HAP-1 (cell line): ENCODE data around the gene ZEB1.
A peak's percentile ranks its signal among the peaks of the same experiment; 100 is the strongest.
"Not testable (repeated sequence)": the region's sequence is repeated elsewhere in the genome, so short reads cannot be mapped to it uniquely, and the experiment has no call there.

Experiments
- DNase-seq, 2 experiments: peaks; one replicate each; pipeline ENCODE4 v3.0.0-alpha.2; 2016 to 2020; ENCODE audit warnings: low spot score in 2 of 2
- H3K27me3 ChIP-seq: fragments of 250-450 bp; sonication (Bioruptor Pico); 2 replicates; pipeline ENCODE4 v1.5.1; 2020; ENCODE audit warnings: low read depth, mild to moderate bottlenecking, moderate library complexity
- H3K36me3 ChIP-seq: fragments of 250-450 bp; sonication (Bioruptor Pico); replicated peaks from 2 replicates; pipeline ENCODE4 v1.5.1; 2020; ENCODE audit warnings: mild to moderate bottlenecking
- H3K4me1 ChIP-seq: fragments of 250-450 bp; sonication (Bioruptor Pico); 2 replicates; pipeline ENCODE4 v1.5.1; 2020; ENCODE audit warnings: mild to moderate bottlenecking
- H3K4me3 ChIP-seq: fragments of 250-450 bp; sonication (Bioruptor Pico); 2 replicates; pipeline ENCODE4 v1.5.1; 2020; ENCODE audit warnings: mild to moderate bottlenecking, moderate library complexity
- H3K9me3 ChIP-seq: fragments of 250-450 bp; sonication (Bioruptor Pico); 2 replicates; pipeline ENCODE4 v1.5.1; 2020; ENCODE audit warnings: mild to moderate bottlenecking, moderate library complexity
- in situ Hi-C: fragments of 300-500 bp; cut with MboI; formaldehyde crosslinking; loops from 3 replicates; pipeline ENCODE4 v1.14.3; 2020; ENCODE audit warnings: low sequenced_read_pairs, inconsistent platforms, mixed read lengths

ZEB1 gene

GRCh38 chr10:31428499-31428898, 109.5 kb downstream of the ZEB1 start:
- H3K4me3 ChIP-seq, H3K27me3 ChIP-seq, H3K36me3 ChIP-seq, in situ Hi-C loops, DNase-seq, H3K9me3 ChIP-seq: not testable (repeated sequence)
- peaks cover 12% of the 10 kb centered on the region for H3K4me1 ChIP-seq

DNA sequence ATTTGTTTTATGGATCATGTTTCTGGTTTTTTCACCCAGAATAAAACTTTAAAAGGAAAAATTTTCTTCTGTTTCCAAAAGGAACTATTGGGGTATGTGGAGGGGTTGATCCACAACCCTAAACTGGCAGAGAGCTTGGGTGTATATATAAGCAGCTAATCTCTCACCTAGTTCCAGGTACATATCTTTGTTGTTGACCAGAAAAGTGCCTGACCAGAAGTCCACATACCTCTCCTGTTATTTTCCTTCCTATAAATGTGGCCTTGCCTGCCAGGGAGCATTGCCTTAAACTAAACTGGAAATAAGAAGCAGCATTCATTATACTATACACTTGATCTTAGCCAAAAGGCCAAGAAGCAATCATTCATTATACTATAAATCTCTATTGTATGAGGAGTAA, 112.0 kb downstream of the ZEB1 start:
- H3K9me3 ChIP-seq: no peaks in the 10 kb centered on the region
- H3K4me3 ChIP-seq: no peak overlapping the region
- no peaks in the 10 kb centered on the region for H3K36me3 ChIP-seq
- no peak for DNase-seq
- no peaks in the 10 kb centered on the region for H3K27me3 ChIP-seq
- in situ Hi-C loops: no loop called here
- no peaks in the 10 kb centered on the region for H3K4me1 ChIP-seq

GRCh38 chr10:31437959-31438358, 118.9 kb downstream of the ZEB1 start:
- H3K4me1 ChIP-seq: no peaks in the 10 kb centered on the region
- no peaks in the 10 kb centered on the region for H3K9me3 ChIP-seq
- in situ Hi-C loops: no loop called here

GRCh38 chr10:31451766-31452165, 132.8 kb downstream of the ZEB1 start:
- no peaks in the 10 kb centered on the region for H3K27me3 ChIP-seq
- no peaks in the 10 kb centered on the region for H3K4me1 ChIP-seq
- no peak overlapping the region for H3K4me3 ChIP-seq
- H3K9me3 ChIP-seq: no peaks in the 10 kb centered on the region
- no peak for DNase-seq
- in situ Hi-C loops: no loop called here
- no peaks in the 10 kb centered on the region for H3K36me3 ChIP-seq

More at GRCh38 chr10:31437959-31438358, 118.9 kb downstream of the ZEB1 start:
- Histone ChIP-seq H3K36me3 (no peaks in the 10 kb centered on the region), H3K27me3 (no peaks in the 10 kb centered on the region), H3K4me3 (no peak overlapping the region)
- DNase-seq: no peak

DNA sequence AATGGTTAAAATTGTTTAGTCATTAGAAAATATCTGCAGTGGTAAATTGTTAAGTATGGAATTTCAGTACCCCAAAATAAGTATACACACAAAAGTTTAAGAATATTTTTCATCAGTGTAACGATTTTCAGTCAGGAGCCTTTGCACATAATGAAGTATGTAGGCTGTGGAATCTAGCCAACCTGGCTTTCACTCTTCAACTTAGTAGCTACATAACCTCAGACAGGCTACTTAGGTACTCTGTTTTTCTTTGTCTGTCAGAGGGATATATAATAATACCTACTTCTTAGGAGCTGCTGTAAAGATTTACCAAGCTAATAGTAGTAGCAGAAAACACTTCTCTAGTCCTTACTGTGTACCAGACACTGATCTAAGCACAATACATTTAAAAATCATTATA, 137.5 kb downstream of the ZEB1 start:
- H3K9me3 ChIP-seq: no peaks in the 10 kb centered on the region
- H3K36me3 ChIP-seq: no peaks in the 10 kb centered on the region
- no peak overlapping the region for H3K4me3 ChIP-seq
- in situ Hi-C loops: no loop called here
- no peaks in the 10 kb centered on the region for H3K4me1 ChIP-seq
- DNase-seq: no peak
- H3K27me3 ChIP-seq: no peaks in the 10 kb centered on the region

GRCh38 chr10:31457858-31458257, 138.8 kb downstream of the ZEB1 start:
- Histone ChIP-seq H3K4me1 (no peaks in the 10 kb centered on the region), H3K27me3 (no peaks in the 10 kb centered on the region), H3K36me3 (no peaks in the 10 kb centered on the region), H3K9me3 (no peaks in the 10 kb centered on the region), H3K4me3 (no peak overlapping the region)
- DNase-seq: no peak
- in situ Hi-C loops: no loop called here

DNA sequence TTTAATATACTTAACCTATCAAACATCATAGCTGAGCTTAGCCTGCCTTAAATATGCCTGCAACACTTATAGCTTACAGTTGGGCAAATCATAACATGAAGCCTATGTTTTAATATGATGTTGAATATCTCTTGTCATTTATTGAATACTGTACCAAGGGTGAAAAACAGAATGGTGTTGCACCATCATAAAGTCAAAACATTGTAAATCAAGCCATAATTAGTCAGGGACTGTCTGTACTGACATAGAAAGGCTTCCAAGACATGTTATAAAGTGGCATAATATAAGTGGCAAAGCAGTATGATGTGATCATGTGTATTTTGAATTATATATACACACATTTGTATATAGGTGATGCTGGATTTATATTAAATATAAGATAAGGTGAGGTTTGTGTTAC, 140.0 kb downstream of the ZEB1 start:
- H3K4me1 ChIP-seq: no peaks in the 10 kb centered on the region
- no peak overlapping the region for H3K4me3 ChIP-seq
- peaks cover 2% of the 10 kb centered on the region for H3K36me3 ChIP-seq
- DNase-seq: no peak
- in situ Hi-C loops: no loop called here
- H3K9me3 ChIP-seq: no peaks in the 10 kb centered on the region
- H3K27me3 ChIP-seq: no peaks in the 10 kb centered on the region

- H3K27me3 ChIP-seq: no peaks in the 10 kb centered on the region
- H3K4me3 ChIP-seq: no peak overlapping the region
- in situ Hi-C loops: no loop called here
- no peaks in the 10 kb centered on the region for H3K9me3 ChIP-seq
- H3K36me3 ChIP-seq: peaks cover 2% of the 10 kb centered on the region
- no peaks in the 10 kb centered on the region for H3K4me1 ChIP-seq
- DNase-seq: no peak
Measured at GRCh38 chr10:31460242-31460641, 141.2 kb downstream of the ZEB1 start.

DNA sequence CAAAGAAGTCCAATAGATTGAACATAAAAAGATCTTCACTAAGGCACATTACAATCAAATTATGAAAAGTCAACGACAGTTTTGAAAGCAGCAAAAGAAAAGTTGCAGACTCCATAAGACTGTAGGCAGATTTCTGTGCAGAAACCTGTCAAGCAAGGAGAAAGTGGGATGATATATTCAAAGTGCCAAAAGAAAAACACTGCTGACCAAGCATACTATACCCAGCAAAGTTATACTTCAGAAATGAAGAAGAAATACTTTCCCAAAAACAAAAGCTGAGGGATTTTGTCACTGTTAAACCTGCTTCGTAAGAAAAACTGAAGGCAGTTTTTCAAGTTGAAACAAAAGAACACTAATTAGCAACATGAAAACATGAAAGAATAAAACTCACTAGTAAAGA, 145.5 kb downstream of the ZEB1 start:
- Histone ChIP-seq H3K9me3 (no peaks in the 10 kb centered on the region), H3K4me1 (no peaks in the 10 kb centered on the region), H3K27me3 (no peaks in the 10 kb centered on the region), H3K4me3 (no peak overlapping the region), H3K36me3 (peaks cover 2% of the 10 kb centered on the region)
- in situ Hi-C loops: no loop called here
- DNase-seq: no peak

DNA sequence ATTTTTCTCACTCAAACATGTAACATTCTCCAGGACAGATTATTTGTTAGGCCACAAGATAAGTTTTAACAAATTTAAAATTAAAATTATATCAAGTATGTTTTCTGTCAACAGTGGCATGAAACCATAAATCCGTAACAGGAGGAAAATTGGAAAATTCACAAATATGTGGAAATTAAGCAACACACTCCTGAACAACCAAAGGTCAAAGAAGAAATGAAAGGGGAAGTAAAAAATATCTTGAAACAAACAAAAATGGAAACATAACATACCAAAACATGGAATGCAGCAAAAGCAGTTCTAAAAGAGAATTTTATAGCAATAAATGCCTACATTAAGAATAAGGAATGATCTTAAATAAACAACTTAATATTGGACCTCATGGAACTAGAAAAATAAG, 147.3 kb downstream of the ZEB1 start:
- in situ Hi-C loops: no loop called here
- Histone ChIP-seq H3K4me1 (no peaks in the 10 kb centered on the region), H3K36me3 (peaks cover 2% of the 10 kb centered on the region), H3K9me3 (no peaks in the 10 kb centered on the region), H3K27me3 (no peaks in the 10 kb centered on the region), H3K4me3 (no peak overlapping the region)
- no peak for DNase-seq

DNA sequence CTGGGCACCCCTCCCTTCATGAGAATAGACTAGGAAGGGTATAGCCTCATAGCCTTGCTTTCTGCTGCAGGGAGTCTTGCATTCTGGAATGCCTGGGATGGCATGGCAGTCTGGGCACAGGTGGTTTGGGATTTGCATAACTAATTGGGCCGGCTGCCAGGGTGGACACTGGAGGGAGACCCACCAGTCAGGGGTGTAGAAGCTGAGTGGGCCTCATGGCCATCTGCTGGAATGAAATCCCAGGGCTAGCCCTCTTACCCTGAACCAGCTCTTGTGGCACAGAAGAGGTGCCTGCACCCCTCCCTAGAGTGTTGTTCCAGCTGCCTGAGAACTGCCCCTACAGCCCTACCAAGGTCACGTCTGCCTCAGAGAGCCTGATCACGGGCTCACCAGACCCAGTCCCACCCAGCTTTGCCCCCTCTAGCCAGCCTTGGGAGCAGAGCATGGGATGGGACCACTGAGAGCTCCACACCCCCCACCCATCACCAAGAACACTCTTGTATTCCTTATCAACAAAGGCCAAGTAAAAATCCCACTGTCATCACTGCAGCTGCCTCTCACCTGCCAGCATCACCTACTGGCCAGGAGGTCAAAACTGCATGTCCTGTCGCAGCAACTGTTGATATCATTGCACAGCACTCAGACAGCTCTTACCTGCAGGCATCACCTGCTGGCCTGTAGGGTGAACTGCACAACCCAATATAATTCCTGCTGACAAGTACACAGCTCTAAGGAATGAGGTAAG, 148.9 kb downstream of the ZEB1 start:
- Histone ChIP-seq H3K36me3 (peaks cover 2% of the 10 kb centered on the region), H3K27me3 (no peaks in the 10 kb centered on the region), H3K4me3 (no peak overlapping the region), H3K9me3 (no peaks in the 10 kb centered on the region), H3K4me1 (no peaks in the 10 kb centered on the region)
- in situ Hi-C loops: no loop called here
- DNase-seq: peak in 1 of 2 experiments; percentile 17

DNA sequence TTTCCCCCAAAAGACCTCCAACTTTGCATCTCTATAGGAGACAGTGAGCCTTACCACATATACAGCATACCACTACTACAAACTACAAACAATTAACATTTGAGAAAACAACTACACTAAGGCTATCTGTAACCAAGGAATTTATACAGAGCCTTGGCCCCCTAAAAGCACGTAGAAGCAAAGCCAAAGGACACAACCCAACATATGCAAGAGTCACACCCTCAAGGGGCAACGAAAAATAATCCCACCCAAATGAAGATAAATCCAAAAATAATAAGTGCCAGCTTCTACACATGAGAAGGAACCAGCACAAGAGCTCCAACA, 149.5 kb downstream of the ZEB1 start:
- Histone ChIP-seq H3K36me3 (peaks cover 1% of the 10 kb centered on the region), H3K4me1 (no peaks in the 10 kb centered on the region), H3K9me3 (no peaks in the 10 kb centered on the region), H3K27me3 (no peaks in the 10 kb centered on the region), H3K4me3 (no peak overlapping the region)
- no peak for DNase-seq
- in situ Hi-C loops: no loop called here

- in situ Hi-C loops: no loop called here
- DNase-seq: no peak
- no peaks in the 10 kb centered on the region for H3K36me3 ChIP-seq
- no peaks in the 10 kb centered on the region for H3K4me1 ChIP-seq
- H3K4me3 ChIP-seq: no peak overlapping the region
- H3K27me3 ChIP-seq: no peaks in the 10 kb centered on the region
- H3K9me3 ChIP-seq: peaks cover 4% of the 10 kb centered on the region; the same call in 1 of the 2 replicates
Measured at GRCh38 chr10:31475519-31475918, 156.5 kb downstream of the ZEB1 start.

DNA sequence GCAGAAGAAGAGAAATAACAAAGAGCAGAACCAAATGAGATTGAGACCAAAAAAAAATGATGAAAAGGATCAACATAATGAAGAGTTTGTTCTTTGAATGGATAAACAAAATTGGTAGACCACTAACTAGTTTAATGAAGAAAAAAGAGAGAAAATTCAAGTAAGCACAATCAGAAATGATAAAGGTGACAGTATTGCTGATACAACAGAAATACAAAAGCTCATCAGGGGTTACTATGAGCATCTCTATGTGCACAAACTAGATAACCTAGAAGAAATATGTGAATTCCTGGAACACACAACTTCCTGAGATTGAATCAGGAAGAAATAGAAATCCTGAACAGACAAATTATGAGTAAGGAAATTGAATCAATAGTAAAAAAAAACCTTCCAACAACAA, 157.1 kb downstream of the ZEB1 start:
- in situ Hi-C loops: no loop called here
- H3K4me1 ChIP-seq: no peaks in the 10 kb centered on the region
- H3K36me3 ChIP-seq: no peaks in the 10 kb centered on the region
- no peak for DNase-seq
- no peaks in the 10 kb centered on the region for H3K27me3 ChIP-seq
- H3K9me3 ChIP-seq: peaks cover 4% of the 10 kb centered on the region; the same call in 1 of the 2 replicates
- no peak overlapping the region for H3K4me3 ChIP-seq

DNA sequence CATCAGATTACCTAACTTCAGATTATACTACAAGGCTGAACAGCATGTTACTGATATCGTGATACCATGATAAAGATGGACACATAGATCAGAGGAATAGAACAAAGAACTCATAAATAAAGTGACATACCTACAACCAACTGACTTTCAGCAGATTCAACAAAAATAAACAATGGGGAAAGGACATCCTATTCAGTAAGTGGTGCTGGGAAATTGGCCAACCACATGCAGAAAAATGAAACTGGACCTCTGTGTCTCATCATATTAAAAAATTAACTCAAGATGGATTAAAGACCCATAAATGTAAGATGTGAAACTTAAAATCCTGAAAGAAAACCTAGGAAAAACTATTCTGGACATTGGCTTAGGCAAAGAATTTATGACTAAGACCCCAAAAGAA, 158.6 kb downstream of the ZEB1 start:
- H3K4me1 ChIP-seq: no peaks in the 10 kb centered on the region
- H3K36me3 ChIP-seq: no peaks in the 10 kb centered on the region
- no peak for DNase-seq
- no peak overlapping the region for H3K4me3 ChIP-seq
- in situ Hi-C loops: no loop called here
- peaks cover 4% of the 10 kb centered on the region; the same call in 1 of the 2 replicates for H3K9me3 ChIP-seq
- no peaks in the 10 kb centered on the region for H3K27me3 ChIP-seq
